Smooth muscle cell (in vitro differentiated cells): Measurements from ENCODE around the gene SLC2A6. TPM values are rescaled to one million over a fixed set of nuclear protein-coding genes. Genes with fewer than 3 reads are reported as not detected.

Experiments
- DNase-seq: peaks from one replicate; lab custom pipeline; 2025; ENCODE audit not compliant: unreplicated experiment; lab: John Stamatoyannopoulos, UW
- H2AFZ ChIP-seq: fragments of 200-600 bp; sonication (generic); 2 replicates; pipeline ENCODE4 v1.6.0; 2016; ENCODE audit warnings: antibody characterized with exemption, low read depth, mild to moderate bottlenecking
- H3F3A ChIP-seq: fragments of 200-600 bp; sonication (generic); 2 replicates; pipeline ENCODE4 v1.6.0; 2017; ENCODE audit warnings: antibody characterized with exemption, low read depth
- H3K27ac ChIP-seq: fragments of 200-600 bp; sonication (generic); 2 replicates; pipeline ENCODE4 v1.5.1; 2016; ENCODE audit warnings: low read depth, mild to moderate bottlenecking
- H3K27me3 ChIP-seq: fragments of 200-600 bp; sonication (generic); 2 replicates; pipeline ENCODE4 v1.6.1; 2016; ENCODE audit warnings: low read depth, mild to moderate bottlenecking
- H3K36me3 ChIP-seq: fragments of 200-600 bp; sonication (generic); 2 replicates; pipeline ENCODE4 v1.5.1; 2016; ENCODE audit warnings: low read depth
- H3K4me1 ChIP-seq: fragments of 200-600 bp; sonication (generic); 2 replicates; pipeline ENCODE4 v1.5.1; 2016; ENCODE audit warnings: low read depth
- H3K4me2 ChIP-seq: fragments of 200-600 bp; sonication (generic); 2 replicates; pipeline ENCODE4 v1.6.0; 2016; ENCODE audit warnings: mild to moderate bottlenecking
- H3K4me3 ChIP-seq: fragments of 200-600 bp; sonication (generic); 2 replicates; pipeline ENCODE4 v1.5.1; 2016; ENCODE audit warnings: mild to moderate bottlenecking
- H3K79me2 ChIP-seq: fragments of 200-600 bp; sonication (generic); 2 replicates; pipeline ENCODE4 v1.6.0; 2016; ENCODE audit warnings: low read depth, mild to moderate bottlenecking
- H3K9ac ChIP-seq: fragments of 200-600 bp; sonication (generic); 2 replicates; pipeline ENCODE4 v1.6.0; 2016; ENCODE audit warnings: low read depth
- H3K9me3 ChIP-seq: fragments of 200-600 bp; sonication (generic); replicated peaks from 2 replicates; pipeline ENCODE4 v1.5.1; 2016; ENCODE audit warnings: low read depth
- H4K20me1 ChIP-seq: fragments of 200-600 bp; sonication (generic); 2 replicates; pipeline ENCODE4 v1.6.0; 2016; ENCODE audit warnings: low read depth
- WGBS: methylation state at CpG from one replicate; pipeline ENCODE4 v1.1.7; 2016; ENCODE audit warnings: low lambda C conversion rate; 5-methylcytosine and 5-hydroxymethylcytosine counted together
- polyA plus RNA-seq: library from polyadenylated mRNA; unstranded; fragments of >200 nt; fragmentation: Nextera tagmentation; extraction: Ambion mirVana; gene quantifications from 2 replicates; pipeline ENCODE4 v1.2.1, GENCODE V29; 2016
- total RNA-seq: library from RNA; depleted of rRNA; stranded (reverse); fragments of >200 nt; gene quantifications from 2 replicates; pipeline ENCODE4 v1.2.3, GENCODE V29; 2014
- TF ChIP-seq, protein P1 (sequence below): fragments of 200-600 bp; sonication (generic); IDR thresholded peaks from 2 replicates; pipeline ENCODE4 v1.5.1; 2017; ENCODE audit warnings: borderline replicate concordance, mild to moderate bottlenecking, antibody characterized with exemption; ENCODE audit not compliant: insufficient read depth, poor library complexity, severe bottlenecking

The SLC2A6 gene
- total and polyA plus RNA-seq, 2 experiments from 2014 or later, result 13.8 to 21.0 TPM

DNA sequence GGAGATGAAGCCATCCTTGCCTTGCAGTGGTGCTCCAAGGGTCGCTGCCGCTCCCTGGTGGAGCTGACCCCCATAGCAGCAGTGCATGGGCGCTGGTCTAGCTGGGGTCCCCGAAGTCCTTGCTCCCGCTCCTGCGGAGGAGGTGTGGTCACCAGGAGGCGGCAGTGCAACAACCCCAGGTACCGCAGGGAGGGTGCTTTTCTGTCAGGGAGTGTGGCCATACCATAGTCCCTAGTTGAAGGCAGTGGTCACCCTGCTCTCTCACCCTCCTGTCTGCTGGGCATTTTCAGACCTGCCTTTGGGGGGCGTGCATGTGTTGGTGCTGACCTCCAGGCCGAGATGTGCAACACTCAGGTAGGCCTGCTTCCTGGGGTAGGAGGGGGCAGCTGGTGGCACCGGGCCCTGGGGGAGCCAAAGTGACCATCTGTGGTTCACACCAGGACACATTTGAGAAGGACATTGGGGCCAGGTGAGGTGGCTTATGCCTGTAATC is 45.5 kb downstream of the SLC2A6 start:
- H3K9ac ChIP-seq, result no peak overlapping the region
- H3K4me1 ChIP-seq, result no peaks in the 10 kb centered on the region
- H3K36me3 ChIP-seq, result no peaks in the 10 kb centered on the region
- no peaks in the 10 kb centered on the region for H3K9me3 ChIP-seq
- DNase-seq, result no peak
- H3K27me3 ChIP-seq, result no peaks in the 10 kb centered on the region
- no peak overlapping the region for H2AFZ ChIP-seq
- no peak overlapping the region for H3K4me3 ChIP-seq
- TF ChIP-seq, protein P1, sequence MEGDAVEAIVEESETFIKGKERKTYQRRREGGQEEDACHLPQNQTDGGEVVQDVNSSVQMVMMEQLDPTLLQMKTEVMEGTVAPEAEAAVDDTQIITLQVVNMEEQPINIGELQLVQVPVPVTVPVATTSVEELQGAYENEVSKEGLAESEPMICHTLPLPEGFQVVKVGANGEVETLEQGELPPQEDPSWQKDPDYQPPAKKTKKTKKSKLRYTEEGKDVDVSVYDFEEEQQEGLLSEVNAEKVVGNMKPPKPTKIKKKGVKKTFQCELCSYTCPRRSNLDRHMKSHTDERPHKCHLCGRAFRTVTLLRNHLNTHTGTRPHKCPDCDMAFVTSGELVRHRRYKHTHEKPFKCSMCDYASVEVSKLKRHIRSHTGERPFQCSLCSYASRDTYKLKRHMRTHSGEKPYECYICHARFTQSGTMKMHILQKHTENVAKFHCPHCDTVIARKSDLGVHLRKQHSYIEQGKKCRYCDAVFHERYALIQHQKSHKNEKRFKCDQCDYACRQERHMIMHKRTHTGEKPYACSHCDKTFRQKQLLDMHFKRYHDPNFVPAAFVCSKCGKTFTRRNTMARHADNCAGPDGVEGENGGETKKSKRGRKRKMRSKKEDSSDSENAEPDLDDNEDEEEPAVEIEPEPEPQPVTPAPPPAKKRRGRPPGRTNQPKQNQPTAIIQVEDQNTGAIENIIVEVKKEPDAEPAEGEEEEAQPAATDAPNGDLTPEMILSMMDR, result no peak
- H3K4me2 ChIP-seq, result no peak overlapping the region
- H3K27ac ChIP-seq, result no peak overlapping the region
- H3K79me2 ChIP-seq, result no peaks in the 10 kb centered on the region
- H4K20me1 ChIP-seq, result no peaks in the 10 kb centered on the region
- WGBS, result 86% methylated on average over 10 of the region's 11 CpGs
- no peaks in the 10 kb centered on the region for H3F3A ChIP-seq

DNA sequence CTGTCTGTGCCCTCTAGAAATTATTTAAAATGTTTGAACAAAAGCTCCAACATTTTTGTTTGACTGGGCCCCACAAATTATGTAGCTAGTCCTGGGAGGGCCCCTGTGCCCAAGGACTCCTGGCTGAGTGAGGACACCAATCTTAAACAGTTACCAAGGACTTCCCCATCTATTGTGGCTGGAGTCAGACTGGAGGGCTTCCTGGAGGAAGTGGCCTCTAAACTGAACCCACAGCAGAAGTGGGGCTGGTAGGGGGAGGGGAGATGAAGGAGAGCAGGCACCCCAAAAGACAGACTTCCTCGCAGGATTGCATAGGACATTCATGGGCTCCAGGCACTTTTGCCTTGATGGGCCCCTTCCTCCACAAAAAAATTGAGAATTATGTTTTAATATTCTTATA is 48.7 kb downstream of the SLC2A6 start:
- H4K20me1 ChIP-seq, result no peaks in the 10 kb centered on the region
- H3K4me1 ChIP-seq, result peaks cover 2% of the 10 kb centered on the region
- WGBS, result 100% methylated on average over 1 of the region's 1 CpG
- H3F3A ChIP-seq, result no peaks in the 10 kb centered on the region
- H3K36me3 ChIP-seq, result no peaks in the 10 kb centered on the region
- TF ChIP-seq, protein P1, result no peak
- no peak for DNase-seq
- H3K79me2 ChIP-seq, result no peaks in the 10 kb centered on the region
- no peak overlapping the region for H3K9ac ChIP-seq
- H3K27ac ChIP-seq, result no peak overlapping the region
- H3K9me3 ChIP-seq, result no peaks in the 10 kb centered on the region
- H3K4me3 ChIP-seq, result no peak overlapping the region
- H3K27me3 ChIP-seq, result peaks cover 11% of the 10 kb centered on the region
- no peak overlapping the region for H2AFZ ChIP-seq
- no peak overlapping the region for H3K4me2 ChIP-seq

DNA sequence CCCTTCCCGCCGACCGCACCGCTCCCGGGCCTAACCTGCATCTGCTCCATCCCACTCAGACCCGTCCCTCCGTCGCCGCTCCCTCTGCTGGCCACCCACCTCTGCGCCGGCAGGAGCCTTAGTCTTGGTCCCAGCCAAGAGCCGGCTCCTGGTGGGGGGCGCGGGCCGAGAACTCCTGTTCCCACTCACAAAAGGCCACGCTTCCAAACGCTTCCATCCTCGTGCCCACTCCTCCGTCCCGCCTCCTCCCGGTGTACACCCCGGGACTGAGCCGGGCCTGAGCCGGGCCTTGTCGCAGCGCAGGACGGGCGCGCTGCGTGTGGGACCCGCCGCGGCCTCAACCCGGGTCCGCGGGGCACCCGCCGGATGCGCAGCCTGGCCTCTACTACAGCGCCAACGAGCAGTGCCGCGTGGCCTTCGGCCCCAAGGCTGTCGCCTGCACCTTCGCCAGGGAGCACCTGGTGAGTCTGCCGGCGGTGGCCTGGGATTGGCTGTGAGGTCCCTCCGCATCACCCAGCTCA is 49.2 kb downstream of the SLC2A6 start:
- no peaks in the 10 kb centered on the region for H3K9me3 ChIP-seq
- no peak overlapping the region for H3K27ac ChIP-seq
- H3K79me2 ChIP-seq, result no peaks in the 10 kb centered on the region
- H3K4me2 ChIP-seq, result peak overlapping the region; percentile 57
- H3K4me3 ChIP-seq, result peak overlapping the region; percentile 16
- no peaks in the 10 kb centered on the region for H4K20me1 ChIP-seq
- no peak overlapping the region for H3K9ac ChIP-seq
- no peak overlapping the region for H2AFZ ChIP-seq
- WGBS, result 16% methylated on average over 49 of the region's 49 CpGs
- TF ChIP-seq, protein P1, result peak; percentile 39
- no peaks in the 10 kb centered on the region for H3K36me3 ChIP-seq
- peaks cover 2% of the 10 kb centered on the region for H3K4me1 ChIP-seq
- H3F3A ChIP-seq, result no peaks in the 10 kb centered on the region
- peaks cover 11% of the 10 kb centered on the region for H3K27me3 ChIP-seq
- peak; percentile 8 for DNase-seq

DNA sequence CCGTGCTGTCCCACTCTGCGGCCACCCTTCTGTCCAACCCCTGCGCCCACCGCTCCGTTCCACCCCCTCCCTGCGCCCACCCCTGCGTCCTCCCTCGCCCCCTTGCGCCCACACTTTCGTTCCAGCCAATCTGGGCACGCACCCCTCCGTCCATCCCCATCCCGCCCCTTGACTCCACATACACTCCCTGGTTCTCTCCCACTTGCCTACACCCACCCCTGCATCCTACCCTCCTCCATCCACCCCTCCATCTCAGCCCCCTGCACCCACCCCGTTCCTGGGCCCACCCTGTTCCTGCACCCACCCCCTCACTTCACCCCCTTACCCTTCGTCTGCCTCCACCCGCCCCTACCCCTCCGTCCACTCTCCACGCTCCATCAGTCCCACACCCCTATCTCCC is 49.7 kb downstream of the SLC2A6 start:
- H4K20me1 ChIP-seq, result no peaks in the 10 kb centered on the region
- 6% methylated on average over 2 of the region's 18 CpGs for WGBS
- H3K4me1 ChIP-seq, result peaks cover 2% of the 10 kb centered on the region
- H3K9ac ChIP-seq, result no peak overlapping the region
- H3F3A ChIP-seq, result no peaks in the 10 kb centered on the region
- H3K36me3 ChIP-seq, result no peaks in the 10 kb centered on the region
- H3K4me2 ChIP-seq, result peak overlapping the region; percentile 57
- H3K4me3 ChIP-seq, result peak overlapping the region; percentile 41
- H2AFZ ChIP-seq, result no peak overlapping the region
- H3K9me3 ChIP-seq, result no peaks in the 10 kb centered on the region
- DNase-seq, result no peak
- no peak overlapping the region for H3K27ac ChIP-seq
- TF ChIP-seq, protein P1, result no peak
- H3K27me3 ChIP-seq, result peaks cover 11% of the 10 kb centered on the region
- H3K79me2 ChIP-seq, result no peaks in the 10 kb centered on the region
